GM21515 (cell line): ENCODE data around the gene ITGA8.
"Not testable (repeated sequence)": the region's sequence is repeated elsewhere in the genome, so short reads cannot be mapped to it uniquely, and the experiment has no call there.

Source experiments
- ATAC-seq: cut with Tn5 transposase; IDR thresholded peaks from one replicate; pipeline ENCODE4 v1.9.1; 2021; ENCODE audit not compliant: unreplicated experiment

The ITGA8 gene

GRCh38 chr10:15690031-15690430 is 29.7 kb downstream of the ITGA8 start:
- ATAC-seq = no peak

- no peak for ATAC-seq
Observed at GRCh38 chr10:15684768-15685167, 35.0 kb downstream of the ITGA8 start.

GRCh38 chr10:15681076-15681475 is 38.6 kb downstream of the ITGA8 start:
- no peak for ATAC-seq

GRCh38 chr10:15678851-15679250 is 40.9 kb downstream of the ITGA8 start:
- no peak for ATAC-seq

GRCh38 chr10:15672469-15672868 is 47.3 kb downstream of the ITGA8 start:
- ATAC-seq = no peak

GRCh38 chr10:15670880-15671279 is 48.8 kb downstream of the ITGA8 start:
- no peak for ATAC-seq

- ATAC-seq = no peak
Observed at GRCh38 chr10:15661574-15661973, 58.1 kb downstream of the ITGA8 start.

- ATAC-seq = no peak
Observed at GRCh38 chr10:15660990-15661389, 58.7 kb downstream of the ITGA8 start.

- ATAC-seq = no peak
Observed at GRCh38 chr10:15658069-15658702, 61.5 kb downstream of the ITGA8 start.

GRCh38 chr10:15652757-15653156 is 67.0 kb downstream of the ITGA8 start:
- ATAC-seq = no peak

- no peak for ATAC-seq
Observed at GRCh38 chr10:15652117-15652516, 67.6 kb downstream of the ITGA8 start.

- ATAC-seq = no peak
Observed at GRCh38 chr10:15651175-15651574, 68.5 kb downstream of the ITGA8 start.

GRCh38 chr10:15642095-15642494 is 77.6 kb downstream of the ITGA8 start:
- ATAC-seq = no peak

- ATAC-seq = no peak
Observed at GRCh38 chr10:15640536-15641085, 79.1 kb downstream of the ITGA8 start.

GRCh38 chr10:15636446-15636845 is 83.3 kb downstream of the ITGA8 start:
- ATAC-seq = no peak

GRCh38 chr10:15632456-15633091 is 87.1 kb downstream of the ITGA8 start:
- ATAC-seq = no peak

- not testable (repeated sequence) for ATAC-seq
Observed at GRCh38 chr10:15631205-15631604, 88.5 kb downstream of the ITGA8 start.

GRCh38 chr10:15630353-15630752 is 89.4 kb downstream of the ITGA8 start:
- no peak for ATAC-seq

- no peak for ATAC-seq
Observed at GRCh38 chr10:15627617-15628196, 92.0 kb downstream of the ITGA8 start.

- no peak for ATAC-seq
Observed at GRCh38 chr10:15626937-15627336, 92.8 kb downstream of the ITGA8 start.

GRCh38 chr10:15625261-15625660 is 94.5 kb downstream of the ITGA8 start:
- ATAC-seq = no peak
